GDM1 (cell line): ENCODE data around the gene FCAMR.
A peak's percentile ranks its signal among the peaks of the same experiment; 100 is the strongest.

Source experiments
- DNase-seq: peaks from one replicate; lab custom pipeline; 2025; lab: John Stamatoyannopoulos, UW

The FCAMR gene

DNA sequence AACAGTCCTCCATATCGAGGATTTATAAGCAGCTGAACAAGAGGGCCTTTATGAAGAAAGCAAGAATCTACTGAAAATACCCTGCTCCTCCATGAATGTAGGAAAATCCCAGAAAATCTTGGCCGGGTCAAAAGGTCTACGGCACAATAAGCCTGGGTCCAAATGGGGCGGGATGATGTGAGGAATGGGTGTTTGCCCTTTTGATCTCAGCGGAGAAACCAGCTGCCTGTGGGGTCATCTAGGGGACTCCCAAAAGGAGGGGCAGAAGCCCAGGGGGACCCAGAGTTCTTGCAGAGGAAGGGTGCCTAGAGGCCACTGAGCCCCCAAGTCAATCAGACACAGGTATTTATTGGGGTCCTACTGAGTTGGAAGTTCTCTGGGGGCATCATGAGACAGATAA is 12.6 kb downstream of the FCAMR start:
- no peak for DNase-seq

DNA sequence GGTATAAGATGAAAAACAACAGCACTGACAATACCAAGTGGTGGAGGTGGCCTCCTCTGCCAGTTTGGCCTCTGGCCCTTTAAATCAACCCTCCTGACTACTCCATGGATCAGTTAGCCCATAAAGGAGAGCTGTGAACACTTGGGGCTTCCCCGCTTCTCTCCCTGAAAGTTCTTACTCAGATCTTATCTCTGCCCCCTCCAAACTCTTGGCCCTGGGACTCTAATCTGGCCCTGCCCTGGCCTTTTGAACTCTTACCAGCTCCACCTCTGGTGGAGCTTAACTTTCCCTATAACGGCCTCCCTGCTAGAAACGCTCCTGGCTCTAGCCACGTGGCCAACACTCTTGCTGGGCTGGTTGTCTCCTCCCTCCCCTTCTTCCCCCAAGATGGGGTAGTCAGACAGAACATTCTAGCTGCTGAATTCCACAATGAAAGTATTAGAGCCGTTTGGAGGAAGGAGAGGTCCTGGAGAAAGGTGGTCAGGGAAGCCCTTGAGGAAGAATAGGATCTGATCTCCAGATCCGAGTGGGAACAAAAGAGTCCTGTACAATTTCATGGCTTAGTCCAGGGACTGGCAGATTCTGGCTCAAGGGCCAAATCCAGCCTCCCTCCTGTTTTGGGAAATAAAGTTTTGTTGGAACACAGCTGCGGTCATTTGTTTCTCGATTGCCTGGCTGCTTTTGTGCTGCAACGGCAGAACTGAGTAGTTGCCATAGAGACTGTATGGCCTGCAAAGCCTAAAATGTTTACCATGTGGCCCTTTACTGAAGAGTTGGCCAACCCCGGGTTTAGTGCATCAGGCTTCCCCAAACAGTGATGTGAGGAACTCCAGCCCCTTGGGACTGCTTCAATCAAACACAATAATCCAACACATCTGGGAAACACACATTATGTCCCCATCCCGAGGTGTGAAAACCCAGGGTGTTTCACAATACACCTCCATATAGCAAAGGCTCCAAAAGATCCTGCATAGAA is 14.5 kb downstream of the FCAMR start:
- DNase-seq = no peak

DNA sequence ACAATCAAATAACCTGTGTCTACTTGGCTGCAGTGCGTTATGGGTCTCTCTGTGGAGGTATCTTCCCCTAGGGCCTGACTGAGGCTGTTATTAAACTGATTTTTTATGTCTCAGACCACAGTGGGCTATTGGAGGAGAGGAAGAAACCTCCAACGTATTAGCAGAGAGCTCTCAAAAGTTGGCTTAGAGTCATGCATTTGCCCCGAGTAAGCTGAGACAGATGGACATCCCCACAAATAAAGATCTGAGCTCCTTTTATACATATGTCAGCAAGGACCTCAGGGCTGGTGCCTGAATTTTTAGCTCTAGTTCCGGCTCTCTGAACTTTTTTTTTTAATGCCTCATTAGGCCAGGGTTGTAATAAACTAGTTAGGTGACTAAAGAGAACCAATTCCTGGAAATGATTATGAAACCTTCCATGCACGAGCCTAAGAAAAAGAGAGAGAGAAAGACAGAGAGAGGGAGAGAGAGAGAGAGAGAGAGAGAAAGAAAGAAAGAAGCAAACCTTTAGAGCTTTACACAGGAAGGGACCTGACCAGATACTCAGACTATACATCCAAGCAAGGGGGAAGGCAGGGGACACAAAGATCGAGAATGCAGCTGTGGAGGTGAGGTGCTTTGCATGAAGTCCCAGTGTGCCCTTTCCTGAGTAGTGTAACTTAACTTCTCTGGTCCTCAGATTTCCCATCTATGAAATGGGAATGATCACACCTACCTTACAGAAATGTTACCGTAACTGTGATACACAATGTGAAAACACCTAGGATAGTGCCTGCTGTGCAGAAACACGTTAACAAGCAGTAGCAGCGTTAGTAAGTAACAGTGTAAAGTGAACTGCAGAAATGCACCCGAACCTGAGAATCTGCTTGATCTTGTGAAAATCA is 15.6 kb downstream of the FCAMR start:
- no peak for DNase-seq

DNA sequence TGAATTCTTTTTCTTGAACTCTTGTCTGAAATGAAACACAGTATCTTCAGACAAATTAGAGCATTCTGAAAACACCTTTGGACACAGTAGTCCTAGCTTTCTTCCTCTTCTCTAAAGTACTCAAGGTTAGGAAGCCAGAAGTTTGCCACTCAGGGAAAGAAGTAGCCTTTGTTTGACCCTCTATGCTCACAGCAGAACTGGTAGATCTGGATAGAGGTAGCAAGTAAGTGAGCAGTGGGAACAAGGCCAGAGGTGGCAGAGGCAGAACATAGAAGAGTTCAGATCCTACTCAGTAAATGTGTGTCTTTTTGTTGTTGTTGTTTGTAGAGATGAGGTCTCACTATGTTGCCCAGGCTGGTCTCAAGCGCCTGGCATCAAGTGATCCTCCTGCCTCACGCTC is 16.6 kb downstream of the FCAMR start:
- DNase-seq = no peak

DNA sequence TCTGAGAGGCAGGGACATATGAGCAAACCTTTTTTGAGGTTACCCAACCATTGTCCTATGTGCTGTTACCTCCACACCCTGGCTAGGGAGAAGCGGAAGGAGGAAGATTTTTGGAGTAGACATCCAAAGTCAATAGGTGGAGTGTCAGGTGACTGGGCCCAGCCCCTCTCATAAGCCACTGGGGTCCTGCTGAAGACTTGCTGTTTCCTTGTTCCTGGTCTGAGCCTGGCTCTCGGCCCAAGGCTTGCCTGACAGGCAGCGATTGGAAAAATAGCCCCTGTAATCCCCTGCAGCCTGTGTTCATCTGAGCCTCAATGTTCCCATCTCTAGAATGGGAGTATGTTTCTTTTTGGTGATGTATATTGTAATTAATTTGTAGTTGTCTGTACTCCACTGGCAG is 17.1 kb downstream of the FCAMR start:
- no peak for DNase-seq

DNA sequence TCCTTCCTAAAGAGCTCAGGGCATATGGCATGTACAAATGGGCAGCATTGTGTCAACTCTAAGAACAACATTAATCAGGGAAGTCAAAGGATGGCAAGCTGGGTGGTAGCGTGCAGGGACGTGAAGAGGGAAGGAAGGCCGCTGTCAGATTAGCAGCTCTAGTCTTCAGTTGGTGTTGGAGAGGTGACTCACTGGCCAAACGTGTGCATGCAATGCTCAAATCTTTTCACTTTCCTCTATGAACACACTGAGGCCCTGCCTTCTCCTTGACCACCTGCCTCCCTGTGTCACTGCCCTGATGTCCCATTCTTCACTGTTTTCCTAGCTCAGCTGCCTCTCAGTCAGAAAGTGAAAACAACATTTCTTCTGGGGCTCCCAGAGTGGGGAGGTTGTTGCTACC is 18.1 kb downstream of the FCAMR start:
- peak; percentile 13 for DNase-seq

DNA sequence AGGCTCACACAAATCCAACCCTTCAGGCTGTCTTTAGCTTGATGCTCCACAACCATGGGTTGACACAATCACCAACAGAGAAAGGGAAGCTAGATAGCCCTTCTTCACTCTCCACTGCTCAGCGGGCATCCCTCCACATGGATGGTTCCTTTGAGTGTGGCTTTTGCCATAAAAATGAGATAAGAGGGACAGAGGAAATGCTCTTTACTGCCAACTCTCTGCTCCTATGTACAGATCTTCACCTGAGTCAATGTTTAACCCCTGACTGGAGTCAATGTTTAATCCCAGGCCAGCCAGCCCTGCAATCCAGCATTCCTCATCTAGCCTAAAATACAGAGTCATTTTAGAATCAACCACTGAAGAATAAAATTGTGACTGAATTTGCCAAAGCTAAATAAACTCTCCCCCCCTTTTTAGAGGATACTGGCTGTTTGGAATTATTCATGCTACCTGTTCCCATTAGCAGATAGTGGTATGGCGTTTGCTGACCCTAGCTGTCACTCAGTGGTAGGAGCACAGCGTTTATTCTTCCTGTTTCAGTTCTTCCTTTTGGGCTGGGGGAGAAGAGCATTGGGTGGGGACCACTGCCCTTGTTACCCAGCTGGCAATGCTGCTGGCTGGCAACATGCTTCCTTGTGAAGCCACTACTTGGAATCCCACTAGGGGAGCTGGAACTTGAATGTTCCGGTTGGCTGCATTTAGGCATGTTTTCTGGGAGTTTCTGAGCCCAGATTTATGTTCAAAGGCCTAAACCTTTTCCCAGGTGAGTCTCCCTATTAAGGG is 18.8 kb downstream of the FCAMR start:
- DNase-seq = no peak

DNA sequence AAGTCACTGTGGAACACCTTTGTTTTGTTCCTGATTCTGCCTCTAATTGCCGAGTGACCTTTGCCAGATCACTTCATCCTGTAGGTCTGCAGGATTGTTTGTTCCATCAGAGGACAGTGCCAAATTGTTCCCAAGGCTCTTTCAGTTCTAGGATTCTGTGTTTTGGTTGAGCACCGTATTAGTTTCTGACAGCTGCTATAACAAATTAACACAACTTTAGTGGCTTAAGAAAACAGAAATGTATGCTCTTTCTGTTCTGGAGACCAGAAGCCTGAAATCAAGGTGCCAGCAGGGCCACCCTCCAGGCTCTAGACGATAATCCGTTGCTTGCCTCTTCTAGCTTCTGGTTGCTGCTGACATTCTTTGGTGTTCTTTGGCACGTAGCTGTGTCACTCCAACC is 20.6 kb downstream of the FCAMR start:
- no peak for DNase-seq

DNA sequence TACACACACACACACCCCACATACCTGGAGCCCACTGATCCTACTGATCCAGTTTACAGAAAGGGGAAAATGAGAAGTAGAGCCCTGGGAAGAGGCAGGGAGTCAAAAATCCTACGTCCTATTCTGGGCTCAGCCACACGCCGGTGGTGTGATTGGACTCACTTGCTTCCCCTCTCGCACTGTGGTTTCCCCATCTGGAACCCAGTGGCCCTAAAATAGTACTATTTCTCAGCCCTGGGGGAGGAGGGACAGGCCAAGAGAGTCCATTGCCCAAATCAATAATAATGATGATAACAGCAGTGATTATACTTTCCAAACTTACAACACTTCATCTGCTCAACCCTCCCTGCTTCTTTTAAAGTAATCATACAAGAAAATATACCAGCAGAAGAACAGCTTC is 21.1 kb downstream of the FCAMR start:
- DNase-seq = no peak

DNA sequence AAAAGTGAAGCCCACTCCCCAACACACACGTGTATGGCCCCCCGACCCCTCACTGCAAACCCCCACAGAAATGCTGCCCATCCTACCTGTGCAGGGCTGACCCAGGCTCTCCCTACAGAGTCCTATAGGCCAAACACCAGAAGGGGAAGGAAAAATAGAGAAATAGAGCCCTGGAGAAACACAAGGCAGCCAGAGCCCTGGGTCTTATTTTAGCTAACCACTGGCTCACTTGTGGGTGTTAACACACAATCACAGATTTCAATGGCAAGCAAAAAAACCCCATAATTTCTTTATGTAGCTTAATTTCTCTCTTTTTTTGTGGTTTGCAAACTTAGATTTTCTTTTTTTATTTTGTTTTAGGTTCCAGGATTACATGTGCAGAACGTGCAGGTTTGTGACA is 23.0 kb downstream of the FCAMR start:
- no peak for DNase-seq

DNA sequence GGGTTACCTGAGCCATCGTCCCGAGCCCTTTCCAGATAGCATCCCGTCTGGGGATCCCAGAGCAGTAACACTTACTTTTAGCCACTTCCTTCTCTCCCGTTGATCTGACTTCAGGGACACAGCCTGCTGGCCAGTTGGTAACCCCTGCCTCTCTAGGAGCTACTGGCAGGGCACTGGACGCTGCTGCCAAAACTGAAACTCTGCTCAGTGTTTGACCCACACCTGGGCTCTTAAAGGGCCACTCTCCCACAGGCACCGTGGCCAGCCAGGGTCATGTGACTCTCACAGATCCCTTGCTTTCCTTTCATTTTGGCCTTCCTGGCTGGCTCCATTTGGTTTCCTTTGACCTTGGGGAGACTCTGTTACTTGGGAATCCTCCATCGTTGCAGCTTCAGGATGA is 24.0 kb downstream of the FCAMR start, which contains the start of gene PIGR:
TSS of gene PIGR (minus strand) at position 206 of the 400 bp plus-strand sequence. CDS start 5,935 bp downstream, outside the sequence.
- no peak for DNase-seq

DNA sequence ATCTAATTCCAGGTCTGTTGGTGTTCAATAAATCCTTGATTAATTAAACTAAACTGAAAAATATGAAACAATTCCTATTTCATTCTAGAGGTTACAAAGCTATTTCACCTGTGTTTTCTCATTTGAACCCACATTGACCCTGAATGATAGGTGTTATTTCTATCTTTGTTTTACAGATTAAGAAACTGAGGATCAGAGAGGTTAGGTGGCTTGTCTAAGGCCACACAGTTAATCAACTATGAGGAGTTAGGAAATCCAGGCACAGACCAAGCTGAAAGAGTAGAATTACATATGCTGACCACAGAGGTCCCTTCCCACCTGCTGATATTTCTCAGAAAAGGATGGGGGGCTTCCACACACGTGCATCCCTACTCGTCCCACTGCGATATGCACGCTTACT is 24.5 kb downstream of the FCAMR start:
- no peak for DNase-seq

DNA sequence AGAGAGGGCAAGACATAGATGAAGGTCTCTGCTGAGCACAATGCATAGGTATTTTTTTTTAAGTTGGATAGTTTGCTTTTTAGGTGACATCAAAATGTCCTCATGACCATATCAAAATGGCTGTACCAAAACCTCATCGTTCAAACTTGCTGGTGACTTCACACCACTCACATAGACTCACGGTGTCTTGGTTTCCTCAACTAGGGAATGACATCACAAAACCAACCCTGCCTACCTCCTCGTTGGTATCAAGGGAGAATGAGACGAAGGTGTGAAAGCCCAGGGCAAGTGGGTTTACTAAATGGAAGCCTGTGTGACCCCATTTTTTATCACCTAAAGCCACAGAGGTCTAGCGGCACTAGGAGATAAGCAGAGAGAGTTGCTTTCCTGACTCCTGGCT is 25.6 kb downstream of the FCAMR start:
- no peak for DNase-seq

DNA sequence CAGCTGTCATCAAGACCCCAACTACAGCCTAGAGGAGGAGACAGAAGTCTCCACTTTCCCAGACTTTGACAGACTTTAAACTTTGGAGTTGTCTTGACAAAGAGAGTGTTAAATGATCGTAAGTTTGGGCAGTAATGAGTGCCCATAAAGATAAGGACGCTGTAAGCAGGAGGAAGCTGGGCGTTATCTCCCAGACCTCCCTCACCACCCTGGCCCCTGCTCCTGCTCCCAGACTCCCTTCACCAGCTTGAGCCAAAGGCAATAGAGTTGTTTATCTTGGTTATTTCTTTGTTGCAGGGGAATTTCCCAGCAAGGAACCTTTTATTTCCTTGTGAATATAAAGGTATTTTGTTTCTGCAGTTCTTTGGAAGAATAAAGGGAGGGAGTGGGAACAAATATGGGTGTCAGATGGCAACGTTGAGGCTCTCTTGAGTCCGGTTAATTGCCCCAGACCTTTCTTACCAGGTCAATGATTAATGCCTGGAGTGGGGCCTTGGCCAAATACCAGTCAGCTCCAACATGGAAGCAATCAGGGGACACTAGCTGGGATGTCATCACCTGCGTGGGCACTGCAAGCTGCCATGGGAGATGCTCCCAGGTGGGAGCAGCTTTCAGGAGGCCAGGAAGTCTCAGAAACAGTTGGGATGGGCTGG is 28.4 kb downstream of the FCAMR start:
- DNase-seq = no peak

DNA sequence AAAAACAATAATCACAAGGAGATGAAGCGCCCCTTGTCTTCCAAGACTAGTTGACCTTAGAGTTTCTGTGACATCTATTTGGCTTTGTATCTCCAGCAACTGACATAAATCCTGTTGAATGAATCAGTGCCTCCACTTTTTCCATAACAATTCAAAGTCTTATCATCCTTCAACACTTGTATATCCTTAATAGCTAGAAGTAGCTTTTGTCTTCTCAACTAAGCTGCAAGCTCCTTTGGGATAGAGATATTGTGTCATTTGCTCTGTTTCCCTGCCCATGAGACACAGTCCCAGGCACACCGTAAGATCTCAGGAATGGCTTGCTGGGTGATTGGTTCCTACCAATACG is 29.7 kb downstream of the FCAMR start:
- no peak for DNase-seq

DNA sequence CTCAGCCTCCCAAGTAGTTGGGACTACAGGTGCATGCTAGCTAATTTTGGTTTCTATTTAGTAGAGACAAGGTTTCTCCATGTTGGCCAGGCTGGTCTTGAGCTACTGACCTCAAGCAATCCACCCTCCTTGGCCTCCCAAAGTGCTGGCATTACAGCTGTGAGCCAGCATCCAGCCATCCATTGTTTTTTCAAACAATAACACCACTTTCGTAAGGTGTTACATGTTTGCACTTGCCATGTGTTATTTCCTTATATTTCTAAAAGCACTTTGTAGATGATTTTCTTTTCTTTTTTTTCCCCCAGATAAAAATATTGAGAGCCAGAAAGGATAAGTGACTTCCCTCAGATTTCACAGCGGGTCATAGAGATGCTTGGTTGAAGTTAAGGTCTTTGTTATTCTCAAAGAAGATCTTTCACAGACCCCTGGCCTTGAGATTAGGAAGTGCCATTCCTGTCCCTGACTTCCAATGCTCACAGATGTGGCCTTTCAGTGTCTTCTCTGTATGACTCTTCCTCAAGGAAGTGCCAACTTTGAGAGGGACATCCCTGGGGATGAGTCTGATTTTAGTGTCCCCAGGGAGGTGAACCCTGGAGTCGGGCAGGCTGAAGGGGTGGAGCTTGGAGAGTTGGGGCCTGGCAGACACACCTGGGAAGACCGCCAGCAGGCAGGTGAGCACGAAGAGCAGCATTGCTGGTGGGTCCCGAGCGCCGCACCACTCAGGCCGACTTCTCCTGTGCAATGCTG is 30.2 kb downstream of the FCAMR start:
- DNase-seq = no peak

DNA sequence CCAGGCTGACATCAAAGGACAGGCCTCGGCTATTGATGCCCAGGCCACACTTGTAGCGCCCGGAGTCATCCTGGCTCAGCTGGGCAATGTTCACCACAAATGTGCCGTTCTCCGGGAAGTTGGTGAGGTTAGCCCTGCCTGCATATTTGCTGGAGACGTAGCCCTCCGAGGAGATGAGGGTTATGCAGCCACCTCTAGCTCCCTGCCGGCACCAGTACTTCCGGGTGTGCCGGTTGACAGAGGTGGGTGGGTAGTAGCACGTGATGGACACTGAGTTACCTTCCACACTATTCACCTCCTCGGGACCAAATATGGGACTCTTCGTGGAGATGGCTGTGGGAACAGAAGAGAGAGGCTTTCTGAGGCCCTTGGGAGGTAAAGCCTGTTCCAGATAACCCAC is 31.1 kb downstream of the FCAMR start:
- DNase-seq = no peak

DNA sequence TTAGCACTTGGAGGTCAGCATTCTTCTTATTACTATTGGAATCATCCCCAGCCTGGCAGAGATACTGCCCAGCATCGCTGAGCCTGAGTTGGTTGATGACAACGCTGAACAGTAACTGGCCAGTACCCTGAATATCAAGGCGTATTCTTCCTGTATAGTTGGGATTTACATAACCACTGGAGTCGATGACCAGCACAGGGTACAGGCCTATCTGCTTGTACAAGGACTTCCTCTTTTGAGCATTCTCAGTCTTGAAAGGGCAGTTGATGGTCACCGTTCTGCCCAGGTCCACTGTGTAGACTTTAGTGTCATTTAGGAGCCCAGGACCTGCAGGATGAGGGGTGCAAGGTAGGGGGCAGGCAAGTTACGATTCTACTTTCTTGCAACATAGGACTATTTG is 32.8 kb downstream of the FCAMR start:
- DNase-seq = no peak

DNA sequence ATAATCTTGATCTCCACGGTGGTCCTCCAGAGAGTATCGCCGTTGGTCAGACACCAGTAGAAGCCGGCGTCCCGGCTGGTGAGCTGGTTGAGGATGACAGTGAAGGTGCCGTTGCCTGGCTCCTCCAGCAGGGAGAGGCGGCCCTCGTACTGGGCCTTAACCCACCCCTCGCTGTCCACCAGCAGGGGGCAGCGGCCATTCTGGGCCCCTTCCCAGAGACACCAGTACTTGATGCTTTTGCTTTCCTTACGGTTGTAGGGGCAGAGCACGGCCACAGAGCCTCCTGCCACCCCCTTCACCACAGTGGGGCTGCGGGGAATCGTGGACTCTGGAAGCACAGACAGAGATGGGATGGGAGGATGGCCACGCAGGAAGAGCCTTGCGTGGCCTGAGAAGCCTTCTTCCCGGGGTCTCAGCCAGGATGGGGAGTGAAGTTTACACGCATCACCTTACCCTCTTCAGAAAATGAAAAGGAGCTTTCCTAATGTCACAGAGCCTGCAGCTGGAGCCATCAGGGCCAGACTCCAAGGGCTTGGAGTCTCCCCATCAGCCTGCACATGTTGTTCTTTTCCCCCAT is 34.7 kb downstream of the FCAMR start:
- DNase-seq = peak; percentile 39

DNA sequence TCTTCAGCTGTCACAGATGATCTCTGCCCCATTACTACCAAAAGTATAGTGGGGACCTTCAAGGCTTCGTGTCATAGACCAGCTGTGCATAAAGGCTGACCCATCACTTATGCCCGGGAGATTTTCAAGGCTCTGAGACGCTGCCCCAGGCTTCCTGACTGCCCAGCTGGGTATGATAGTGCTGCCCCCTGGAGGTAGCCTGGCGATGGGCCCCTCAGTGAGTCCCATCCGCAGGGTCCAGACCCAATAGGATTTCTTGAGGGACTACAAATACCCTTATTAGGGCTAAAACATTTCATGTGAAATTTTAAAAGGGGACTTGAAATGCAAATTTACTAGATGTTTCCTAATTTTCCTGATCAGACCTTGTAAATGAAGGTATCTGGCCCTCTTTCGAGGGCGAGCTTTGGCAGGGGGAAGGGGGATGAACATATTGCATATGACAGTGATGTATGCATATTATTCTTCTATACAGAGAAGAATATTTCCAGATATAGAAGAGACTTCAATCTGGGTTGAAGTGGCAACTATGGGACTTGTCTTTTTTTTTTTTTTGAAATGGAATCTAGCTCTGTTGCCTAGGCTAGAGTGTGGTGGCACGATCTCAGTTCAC is 36.8 kb downstream of the FCAMR start:
- no peak for DNase-seq
